HG03342 (cell line): Measurements from ENCODE around the gene MAPK8.

ENCODE experiments used
- ATAC-seq: cut with Tn5 transposase; IDR thresholded peaks from one replicate; pipeline ENCODE4 v1.9.1; 2021; ENCODE audit warnings: mild to moderate bottlenecking, moderate library complexity; ENCODE audit not compliant: unreplicated experiment

The MAPK8 gene

GRCh38 chr10:48459270-48460150 lies 153.0 kb downstream of the MAPK8 start:
- no peak for ATAC-seq

- ATAC-seq, result no peak
These were observed 153.7 kb downstream of the MAPK8 start for GRCh38 chr10:48460182-48460581.

- ATAC-seq, result no peak
These were observed 155.4 kb downstream of the MAPK8 start for GRCh38 chr10:48461623-48462481.

GRCh38 chr10:48462482-48463020 lies 156.1 kb downstream of the MAPK8 start:
- ATAC-seq, result no peak

- no peak for ATAC-seq
These were observed 157.0 kb downstream of the MAPK8 start for GRCh38 chr10:48463318-48464003.

- no peak for ATAC-seq
These were observed 157.8 kb downstream of the MAPK8 start for GRCh38 chr10:48464121-48464870.

GRCh38 chr10:48464871-48465736 lies 158.6 kb downstream of the MAPK8 start:
- no peak for ATAC-seq

GRCh38 chr10:48465860-48466521 lies 159.5 kb downstream of the MAPK8 start:
- no peak for ATAC-seq

- ATAC-seq, result no peak
These were observed 160.2 kb downstream of the MAPK8 start for GRCh38 chr10:48466611-48467240.

- ATAC-seq, result no peak
These were observed 161.2 kb downstream of the MAPK8 start for GRCh38 chr10:48467669-48468068.

- no peak for ATAC-seq
These were observed 161.8 kb downstream of the MAPK8 start for GRCh38 chr10:48468130-48468790.

- no peak for ATAC-seq
These were observed 162.5 kb downstream of the MAPK8 start for GRCh38 chr10:48468866-48469511.

- no peak for ATAC-seq
These were observed 163.1 kb downstream of the MAPK8 start for GRCh38 chr10:48469516-48470020.

GRCh38 chr10:48470115-48470892 lies 163.8 kb downstream of the MAPK8 start:
- ATAC-seq, result no peak

- ATAC-seq, result no peak
These were observed 164.7 kb downstream of the MAPK8 start for GRCh38 chr10:48470893-48471805.
